ENCODE measurements around the gene RNF111.

The RNF111 gene

DNA sequence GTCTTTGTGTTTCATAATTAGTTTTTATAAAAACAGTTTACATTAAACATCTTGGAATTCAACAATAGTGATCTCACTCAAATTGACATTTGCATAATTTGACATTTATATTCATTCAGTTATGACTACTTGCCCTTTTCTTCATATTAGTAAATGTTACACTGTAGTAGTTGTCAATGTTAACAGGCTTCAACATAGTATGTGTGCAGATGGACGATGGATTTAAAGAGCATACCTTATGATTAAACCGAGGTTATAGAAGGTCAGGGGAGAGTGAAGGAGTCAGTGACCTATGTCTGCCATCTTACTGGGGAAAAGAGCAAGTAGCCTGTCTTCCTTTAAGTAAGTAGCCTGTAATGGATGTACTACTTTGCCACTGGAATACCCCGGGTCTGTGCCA, 109.0 kb downstream of the RNF111 start:
- H3K27ac ChIP-seq (ENCODE audit: low read depth, low read length): no peak overlapping the region
- H3K36me3 ChIP-seq (ENCODE audit: control insufficient read depth in 5 of 5, insufficient read depth in 5 of 5, low read length in 5 of 5): peaks cover 43 to 64% (median 47%) of the 10 kb centered on the region in 5 donors

GRCh38 chr15:59099162-59099685, 111.8 kb downstream of the RNF111 start:
- H3K9ac ChIP-seq (ENCODE audit: low read length in 5 of 5): no peak overlapping the region
- peaks cover 0 to under 1% (median under 1%) of the 10 kb centered on the region in 5 donors for H3K4me1 ChIP-seq (ENCODE audit: control insufficient read depth in 5 of 5, insufficient read depth in 5 of 5, low read length in 5 of 5)
- H3K9me3 ChIP-seq (ENCODE audit: control insufficient read depth in 5 of 5, low read length in 5 of 5): no peaks in the 10 kb centered on the region
- no peak overlapping the region for H3K4me3 ChIP-seq (ENCODE audit: low read depth in 1 of 5, low read length in 5 of 5)
- peaks cover 27 to 40% (median 28%) of the 10 kb centered on the region in 5 donors for H3K36me3 ChIP-seq (ENCODE audit: control insufficient read depth in 5 of 5, insufficient read depth in 5 of 5, low read length in 5 of 5)
- no peak overlapping the region for H3K27ac ChIP-seq (ENCODE audit: low read depth, low read length)
- no peaks in the 10 kb centered on the region for H3K27me3 ChIP-seq (ENCODE audit: control insufficient read depth in 5 of 5, insufficient read depth in 4 of 5, low read length in 5 of 5)

More for the DNA sequence above, 109.0 kb downstream of the RNF111 start:
- Histone ChIP-seq H3K27me3 (ENCODE audit: control insufficient read depth in 5 of 5, insufficient read depth in 4 of 5, low read length in 5 of 5) (no peaks in the 10 kb centered on the region), H3K4me1 (ENCODE audit: control insufficient read depth in 5 of 5, insufficient read depth in 5 of 5, low read length in 5 of 5) (no peaks in the 10 kb centered on the region), H3K9me3 (ENCODE audit: control insufficient read depth in 5 of 5, low read length in 5 of 5) (no peaks in the 10 kb centered on the region), H3K4me3 (ENCODE audit: low read depth in 1 of 5, low read length in 5 of 5) (no peak overlapping the region), H3K9ac (ENCODE audit: low read length in 5 of 5) (no peak overlapping the region)

- Histone ChIP-seq H3K9me3 (ENCODE audit: control insufficient read depth in 5 of 5, low read length in 5 of 5) (no peaks in the 10 kb centered on the region), H3K27me3 (ENCODE audit: control insufficient read depth in 5 of 5, insufficient read depth in 4 of 5, low read length in 5 of 5) (no peaks in the 10 kb centered on the region), H3K9ac (ENCODE audit: low read length in 5 of 5) (peak overlapping the region in 4 of 5 donors; percentile 68 to 77 (median 72)), H3K27ac (ENCODE audit: low read depth, low read length) (no peak overlapping the region), H3K36me3 (ENCODE audit: control insufficient read depth in 5 of 5, insufficient read depth in 5 of 5, low read length in 5 of 5) (peaks cover 0 to 6% (median 5%) of the 10 kb centered on the region in 5 donors), H3K4me3 (ENCODE audit: low read depth in 1 of 5, low read length in 5 of 5) (peak overlapping the region; percentile 78 to 94 (median 89)), H3K4me1 (ENCODE audit: control insufficient read depth in 5 of 5, insufficient read depth in 5 of 5, low read length in 5 of 5) (peaks cover 0 to 14% (median 13%) of the 10 kb centered on the region in 5 donors)
These were observed 117.1 kb downstream of the RNF111 start for GRCh38 chr15:59104602-59104911.

GRCh38 chr15:59104912-59105732, 117.7 kb downstream of the RNF111 start, which contains the start of gene CCNB2:
Gene CCNB2 (plus strand): TSS chr15:59105146. CDS start chr15:59105269, 123 bp downstream.
- Histone ChIP-seq H3K4me3 (ENCODE audit: low read depth in 1 of 5, low read length in 5 of 5) (peak within 1 kb of the TSS; percentile 78 to 94 (median 89)), H3K9ac (ENCODE audit: low read length in 5 of 5) (peak within 1 kb of the TSS in 4 of 5 donors; percentile 69 to 77 (median 72)), H3K4me1 (ENCODE audit: control insufficient read depth in 5 of 5, insufficient read depth in 5 of 5, low read length in 5 of 5) (peaks cover 0 to 14% (median 13%) of the 10 kb centered on the region in 5 donors), H3K9me3 (ENCODE audit: control insufficient read depth in 5 of 5, low read length in 5 of 5) (no peaks in the 10 kb centered on the region), H3K36me3 (ENCODE audit: control insufficient read depth in 5 of 5, insufficient read depth in 5 of 5, low read length in 5 of 5) (peaks cover 0 to 3% (median 3%) of the 10 kb centered on the region in 5 donors), H3K27ac (ENCODE audit: low read depth, low read length) (no peak within 1 kb of the TSS), H3K27me3 (ENCODE audit: control insufficient read depth in 5 of 5, insufficient read depth in 4 of 5, low read length in 5 of 5) (no peaks in the 10 kb centered on the region)

DNA sequence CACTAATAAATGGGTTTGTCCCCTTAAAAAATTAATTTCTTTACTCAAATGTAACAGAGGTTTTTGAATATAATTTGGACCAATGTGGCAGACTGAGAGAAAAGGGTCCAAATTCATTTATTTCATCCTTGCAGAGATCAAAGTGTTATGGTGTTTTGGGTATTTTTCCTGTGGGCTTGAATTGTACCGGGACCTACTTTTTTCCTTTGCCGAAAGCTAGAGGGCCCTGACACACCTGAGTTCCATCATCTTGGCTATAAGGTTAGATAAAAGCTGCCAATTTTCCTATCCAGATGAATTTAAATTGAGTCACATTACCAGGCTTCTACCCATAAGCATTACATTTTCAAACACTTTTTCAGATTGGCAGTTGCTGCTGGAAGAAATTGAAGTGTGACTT, 118.4 kb downstream of the RNF111 start:
- Histone ChIP-seq H3K9me3 (ENCODE audit: control insufficient read depth in 5 of 5, low read length in 5 of 5) (no peaks in the 10 kb centered on the region), H3K27ac (ENCODE audit: low read depth, low read length) (no peak overlapping the region), H3K4me1 (ENCODE audit: control insufficient read depth in 5 of 5, insufficient read depth in 5 of 5, low read length in 5 of 5) (peaks cover 0 to 14% (median 13%) of the 10 kb centered on the region in 5 donors), H3K27me3 (ENCODE audit: control insufficient read depth in 5 of 5, insufficient read depth in 4 of 5, low read length in 5 of 5) (no peaks in the 10 kb centered on the region), H3K9ac (ENCODE audit: low read length in 5 of 5) (peak overlapping the region in 1 of 5 donors; percentile 74), H3K36me3 (ENCODE audit: control insufficient read depth in 5 of 5, insufficient read depth in 5 of 5, low read length in 5 of 5) (no peaks in the 10 kb centered on the region), H3K4me3 (ENCODE audit: low read depth in 1 of 5, low read length in 5 of 5) (peak overlapping the region in 3 of 5 donors; percentile 78 to 94 (median 91))

DNA sequence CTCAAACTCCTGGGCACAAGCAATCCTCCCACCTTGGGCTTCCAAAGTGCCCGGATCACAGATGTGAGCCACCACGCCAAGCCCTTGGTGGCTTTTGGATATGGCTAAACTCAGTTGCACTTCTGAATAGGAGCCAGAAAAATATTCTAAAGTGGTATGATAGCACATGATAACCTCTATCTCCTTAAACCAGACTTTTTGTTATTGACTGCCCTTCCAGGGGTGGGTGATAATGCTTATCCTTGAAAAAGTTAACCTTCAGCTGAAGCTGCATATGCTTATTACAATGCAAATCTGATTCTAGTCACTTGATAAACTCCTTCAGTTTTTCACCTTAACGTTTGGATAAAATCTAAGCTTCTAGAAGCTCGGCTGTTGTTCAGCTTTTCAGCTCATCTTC, 123.8 kb downstream of the RNF111 start:
- H3K4me3 ChIP-seq (ENCODE audit: low read depth in 1 of 5, low read length in 5 of 5): no peak overlapping the region
- no peak overlapping the region for H3K27ac ChIP-seq (ENCODE audit: low read depth, low read length)
- H3K9me3 ChIP-seq (ENCODE audit: control insufficient read depth in 5 of 5, low read length in 5 of 5): no peaks in the 10 kb centered on the region
- H3K27me3 ChIP-seq (ENCODE audit: control insufficient read depth in 5 of 5, insufficient read depth in 4 of 5, low read length in 5 of 5): no peaks in the 10 kb centered on the region
- no peaks in the 10 kb centered on the region for H3K36me3 ChIP-seq (ENCODE audit: control insufficient read depth in 5 of 5, insufficient read depth in 5 of 5, low read length in 5 of 5)
- H3K9ac ChIP-seq (ENCODE audit: low read length in 5 of 5): no peak overlapping the region
- no peaks in the 10 kb centered on the region for H3K4me1 ChIP-seq (ENCODE audit: control insufficient read depth in 5 of 5, insufficient read depth in 5 of 5, low read length in 5 of 5)

GRCh38 chr15:59115047-59115446, 127.6 kb downstream of the RNF111 start:
- H3K9ac ChIP-seq (ENCODE audit: low read length in 5 of 5): no peak overlapping the region
- H3K36me3 ChIP-seq (ENCODE audit: control insufficient read depth in 5 of 5, insufficient read depth in 5 of 5, low read length in 5 of 5): no peaks in the 10 kb centered on the region
- no peaks in the 10 kb centered on the region for H3K9me3 ChIP-seq (ENCODE audit: control insufficient read depth in 5 of 5, low read length in 5 of 5)
- no peak overlapping the region for H3K27ac ChIP-seq (ENCODE audit: low read depth, low read length)
- no peaks in the 10 kb centered on the region for H3K4me1 ChIP-seq (ENCODE audit: control insufficient read depth in 5 of 5, insufficient read depth in 5 of 5, low read length in 5 of 5)
- no peak overlapping the region for H3K4me3 ChIP-seq (ENCODE audit: low read depth in 1 of 5, low read length in 5 of 5)
- no peaks in the 10 kb centered on the region for H3K27me3 ChIP-seq (ENCODE audit: control insufficient read depth in 5 of 5, insufficient read depth in 4 of 5, low read length in 5 of 5)

DNA sequence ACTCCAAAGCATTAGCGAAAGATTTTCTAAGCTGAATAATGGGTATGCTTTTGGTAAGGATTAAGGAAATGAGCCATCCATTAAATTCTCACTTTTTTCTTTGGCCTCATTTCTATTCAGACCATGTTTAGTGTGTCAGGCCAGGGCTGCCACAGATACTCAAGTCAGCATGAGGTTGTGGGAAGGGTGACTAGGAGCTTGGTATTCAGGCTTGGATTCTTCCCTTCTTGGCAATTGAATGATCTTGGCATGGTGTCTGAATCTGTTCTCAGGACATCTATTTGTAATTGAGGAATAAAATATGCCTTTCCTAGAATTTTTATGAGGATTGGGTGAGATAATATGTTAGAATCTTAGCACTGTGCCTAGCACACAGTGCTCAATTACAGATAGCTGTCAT, 128.7 kb downstream of the RNF111 start:
- no peaks in the 10 kb centered on the region for H3K9me3 ChIP-seq (ENCODE audit: control insufficient read depth in 5 of 5, low read length in 5 of 5)
- no peak overlapping the region for H3K4me3 ChIP-seq (ENCODE audit: low read depth in 1 of 5, low read length in 5 of 5)

DNA sequence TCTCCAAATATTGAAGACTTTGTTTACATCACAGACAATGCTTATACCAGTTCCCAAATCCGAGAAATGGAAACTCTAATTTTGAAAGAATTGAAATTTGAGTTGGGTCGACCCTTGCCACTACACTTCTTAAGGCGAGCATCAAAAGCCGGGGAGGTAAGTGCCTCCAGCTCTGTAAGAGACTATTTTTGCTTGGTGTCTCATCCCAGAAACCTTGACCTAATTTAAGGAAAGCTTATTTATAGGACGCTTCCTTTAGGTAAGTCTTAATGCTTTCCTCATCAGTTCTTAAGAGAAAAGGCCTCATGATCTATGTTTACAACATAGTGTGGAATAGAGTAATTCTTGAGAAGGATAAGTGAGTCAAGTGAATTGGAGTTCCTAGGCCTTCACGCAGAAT, 129.3 kb downstream of the RNF111 start:
- H3K4me1 ChIP-seq (ENCODE audit: control insufficient read depth in 5 of 5, insufficient read depth in 5 of 5, low read length in 5 of 5): no peaks in the 10 kb centered on the region
- no peaks in the 10 kb centered on the region for H3K27me3 ChIP-seq (ENCODE audit: control insufficient read depth in 5 of 5, insufficient read depth in 4 of 5, low read length in 5 of 5)
- no peak overlapping the region for H3K9ac ChIP-seq (ENCODE audit: low read length in 5 of 5)
- no peaks in the 10 kb centered on the region for H3K36me3 ChIP-seq (ENCODE audit: control insufficient read depth in 5 of 5, insufficient read depth in 5 of 5, low read length in 5 of 5)
- no peaks in the 10 kb centered on the region for H3K9me3 ChIP-seq (ENCODE audit: control insufficient read depth in 5 of 5, low read length in 5 of 5)
- H3K27ac ChIP-seq (ENCODE audit: low read depth, low read length): no peak overlapping the region
- H3K4me3 ChIP-seq (ENCODE audit: low read depth in 1 of 5, low read length in 5 of 5): no peak overlapping the region

More for the DNA sequence above, 128.7 kb downstream of the RNF111 start:
- Histone ChIP-seq H3K27me3 (ENCODE audit: control insufficient read depth in 5 of 5, insufficient read depth in 4 of 5, low read length in 5 of 5) (no peaks in the 10 kb centered on the region), H3K27ac (ENCODE audit: low read depth, low read length) (no peak overlapping the region), H3K4me1 (ENCODE audit: control insufficient read depth in 5 of 5, insufficient read depth in 5 of 5, low read length in 5 of 5) (no peaks in the 10 kb centered on the region), H3K36me3 (ENCODE audit: control insufficient read depth in 5 of 5, insufficient read depth in 5 of 5, low read length in 5 of 5) (no peaks in the 10 kb centered on the region), H3K9ac (ENCODE audit: low read length in 5 of 5) (no peak overlapping the region)

DNA sequence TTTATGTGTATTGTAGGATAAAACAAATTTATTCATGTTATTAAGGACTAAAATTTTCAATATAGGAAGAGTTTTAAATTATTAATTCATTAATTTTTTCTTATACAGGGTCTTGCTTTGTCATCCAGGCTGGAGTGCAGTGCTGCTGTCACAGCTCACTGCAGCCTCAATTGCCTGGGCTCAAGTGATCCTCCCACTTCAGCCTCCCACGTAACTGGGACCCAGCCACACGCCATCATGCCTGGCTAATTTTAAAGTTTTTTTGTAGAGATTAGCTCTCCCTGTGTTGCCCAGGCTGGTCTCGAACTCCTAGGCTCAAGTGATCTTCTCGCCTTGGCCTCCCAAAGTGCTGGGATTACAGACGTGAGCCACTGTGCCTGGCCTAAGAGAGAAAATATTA, 132.2 kb downstream of the RNF111 start:
- no peak overlapping the region for H3K4me3 ChIP-seq (ENCODE audit: low read depth in 1 of 5, low read length in 5 of 5)
- H3K4me1 ChIP-seq (ENCODE audit: control insufficient read depth in 5 of 5, insufficient read depth in 5 of 5, low read length in 5 of 5): no peaks in the 10 kb centered on the region
- no peak overlapping the region for H3K9ac ChIP-seq (ENCODE audit: low read length in 5 of 5)
- no peaks in the 10 kb centered on the region for H3K9me3 ChIP-seq (ENCODE audit: control insufficient read depth in 5 of 5, low read length in 5 of 5)
- H3K27ac ChIP-seq (ENCODE audit: low read depth, low read length): no peak overlapping the region
- no peaks in the 10 kb centered on the region for H3K36me3 ChIP-seq (ENCODE audit: control insufficient read depth in 5 of 5, insufficient read depth in 5 of 5, low read length in 5 of 5)
- no peaks in the 10 kb centered on the region for H3K27me3 ChIP-seq (ENCODE audit: control insufficient read depth in 5 of 5, insufficient read depth in 4 of 5, low read length in 5 of 5)

Data from subcutaneous abdominal adipose tissue (tissue), 5 donors.